Measurements from ENCODE around the gene TMPRSS4.

The TMPRSS4 gene

GRCh38 chr11:118139578-118139977, 62.7 kb downstream of the TMPRSS4 start:
- H2AFZ ChIP-seq (ENCODE audit: low read length) = no peak overlapping the region
- no peak overlapping the region for H3K27ac ChIP-seq (ENCODE audit: low read length)
- H3K79me2 ChIP-seq (ENCODE audit: low read length) = no peaks in the 10 kb centered on the region
- no peak for DNase-seq
- TF ChIP-seq EZH2phosphoT487 (IDR thresholded peaks at IDR 0.05; ENCODE audit: low read length) = no peak
- TF ChIP-seq, protein P1, sequence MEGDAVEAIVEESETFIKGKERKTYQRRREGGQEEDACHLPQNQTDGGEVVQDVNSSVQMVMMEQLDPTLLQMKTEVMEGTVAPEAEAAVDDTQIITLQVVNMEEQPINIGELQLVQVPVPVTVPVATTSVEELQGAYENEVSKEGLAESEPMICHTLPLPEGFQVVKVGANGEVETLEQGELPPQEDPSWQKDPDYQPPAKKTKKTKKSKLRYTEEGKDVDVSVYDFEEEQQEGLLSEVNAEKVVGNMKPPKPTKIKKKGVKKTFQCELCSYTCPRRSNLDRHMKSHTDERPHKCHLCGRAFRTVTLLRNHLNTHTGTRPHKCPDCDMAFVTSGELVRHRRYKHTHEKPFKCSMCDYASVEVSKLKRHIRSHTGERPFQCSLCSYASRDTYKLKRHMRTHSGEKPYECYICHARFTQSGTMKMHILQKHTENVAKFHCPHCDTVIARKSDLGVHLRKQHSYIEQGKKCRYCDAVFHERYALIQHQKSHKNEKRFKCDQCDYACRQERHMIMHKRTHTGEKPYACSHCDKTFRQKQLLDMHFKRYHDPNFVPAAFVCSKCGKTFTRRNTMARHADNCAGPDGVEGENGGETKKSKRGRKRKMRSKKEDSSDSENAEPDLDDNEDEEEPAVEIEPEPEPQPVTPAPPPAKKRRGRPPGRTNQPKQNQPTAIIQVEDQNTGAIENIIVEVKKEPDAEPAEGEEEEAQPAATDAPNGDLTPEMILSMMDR (IDR thresholded peaks at IDR 0.05; ENCODE audit: low read length) = no peak
- TF ChIP-seq EZH2 (optimal IDR thresholded peaks at IDR 0.05; ENCODE audit: low read depth, low read length) = no peak
- no peak overlapping the region for H3K4me2 ChIP-seq (ENCODE audit: low read depth, low read length)
- H3K9me3 ChIP-seq (replicated peaks; ENCODE audit: insufficient read depth, low read length) = no peaks in the 10 kb centered on the region
- H3K4me1 ChIP-seq (ENCODE audit: low read length) = no peaks in the 10 kb centered on the region
- no peaks in the 10 kb centered on the region for H4K20me1 ChIP-seq (ENCODE audit: insufficient read depth, low read length)
- H3K9me2 ChIP-seq (replicated peaks; ENCODE audit: insufficient read depth, low read length) = no peaks in the 10 kb centered on the region
- no peaks in the 10 kb centered on the region for H3F3A ChIP-seq (ENCODE audit: insufficient read depth, low read length)
- no peak overlapping the region for H3K9ac ChIP-seq (ENCODE audit: low read length)
- no peak overlapping the region for H3K4me3 ChIP-seq (ENCODE audit: low read length)
- H3K36me3 ChIP-seq (replicated peaks; ENCODE audit: insufficient read depth, low read length) = no peaks in the 10 kb centered on the region
- H3K27me3 ChIP-seq (replicated peaks; ENCODE audit: insufficient read depth, low read length) = peaks cover 72% of the 10 kb centered on the region

DNA sequence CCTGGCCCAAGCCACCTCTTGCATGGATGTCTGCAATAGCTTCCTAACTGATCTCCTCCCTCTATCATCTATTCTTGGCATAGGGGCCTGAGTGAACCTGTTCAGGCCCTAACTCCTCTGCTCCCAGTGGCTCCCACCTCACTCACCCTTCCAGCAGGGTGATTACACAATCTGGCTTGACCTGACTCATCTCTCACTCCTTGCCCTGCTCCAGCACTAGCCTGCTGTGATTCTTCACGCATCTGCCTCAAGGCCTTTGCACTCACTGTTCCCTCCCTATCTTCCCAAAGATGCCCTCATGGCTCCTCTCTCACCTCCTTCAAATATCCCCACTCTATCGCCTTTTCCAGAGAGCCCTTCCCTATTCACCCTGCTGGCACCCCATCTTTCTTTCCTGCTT, 65.2 kb downstream of the TMPRSS4 start:
- no peak overlapping the region for H3K4me2 ChIP-seq (ENCODE audit: low read depth, low read length)
- no peaks in the 10 kb centered on the region for H3F3A ChIP-seq (ENCODE audit: insufficient read depth, low read length)
- TF ChIP-seq EZH2 (optimal IDR thresholded peaks at IDR 0.05; ENCODE audit: low read depth, low read length) = no peak
- no peak for TF ChIP-seq EZH2phosphoT487 (IDR thresholded peaks at IDR 0.05; ENCODE audit: low read length)
- TF ChIP-seq, protein P1 (IDR thresholded peaks at IDR 0.05; ENCODE audit: low read length) = no peak
- no peak overlapping the region for H2AFZ ChIP-seq (ENCODE audit: low read length)
- no peak overlapping the region for H3K27ac ChIP-seq (ENCODE audit: low read length)
- no peak for DNase-seq
- H4K20me1 ChIP-seq (ENCODE audit: insufficient read depth, low read length) = no peaks in the 10 kb centered on the region
- no peaks in the 10 kb centered on the region for H3K79me2 ChIP-seq (ENCODE audit: low read length)
- no peaks in the 10 kb centered on the region for H3K4me1 ChIP-seq (ENCODE audit: low read length)
- H3K4me3 ChIP-seq (ENCODE audit: low read length) = no peak overlapping the region
- H3K27me3 ChIP-seq (replicated peaks; ENCODE audit: insufficient read depth, low read length) = peaks cover 77% of the 10 kb centered on the region
- no peaks in the 10 kb centered on the region for H3K9me2 ChIP-seq (replicated peaks; ENCODE audit: insufficient read depth, low read length)
- no peaks in the 10 kb centered on the region for H3K9me3 ChIP-seq (replicated peaks; ENCODE audit: insufficient read depth, low read length)
- no peaks in the 10 kb centered on the region for H3K36me3 ChIP-seq (replicated peaks; ENCODE audit: insufficient read depth, low read length)
- H3K9ac ChIP-seq (ENCODE audit: low read length) = no peak overlapping the region

- H4K20me1 ChIP-seq (ENCODE audit: insufficient read depth, low read length) = no peaks in the 10 kb centered on the region
- H3K36me3 ChIP-seq (replicated peaks; ENCODE audit: insufficient read depth, low read length) = no peaks in the 10 kb centered on the region
- H3K4me1 ChIP-seq (ENCODE audit: low read length) = no peaks in the 10 kb centered on the region
- TF ChIP-seq EZH2phosphoT487 (IDR thresholded peaks at IDR 0.05; ENCODE audit: low read length) (no peak), EZH2 (optimal IDR thresholded peaks at IDR 0.05; ENCODE audit: low read depth, low read length) (no peak)
- TF ChIP-seq, protein P1 (IDR thresholded peaks at IDR 0.05; ENCODE audit: low read length) = no peak
- H3K9me2 ChIP-seq (replicated peaks; ENCODE audit: insufficient read depth, low read length) = no peaks in the 10 kb centered on the region
- no peaks in the 10 kb centered on the region for H3K79me2 ChIP-seq (ENCODE audit: low read length)
- DNase-seq = peak; percentile 21
- no peak overlapping the region for H3K27ac ChIP-seq (ENCODE audit: low read length)
- no peaks in the 10 kb centered on the region for H3K9me3 ChIP-seq (replicated peaks; ENCODE audit: insufficient read depth, low read length)
- H3F3A ChIP-seq (ENCODE audit: insufficient read depth, low read length) = no peaks in the 10 kb centered on the region
- H2AFZ ChIP-seq (ENCODE audit: low read length) = peak overlapping the region; percentile 43
- no peak overlapping the region for H3K9ac ChIP-seq (ENCODE audit: low read length)
- H3K4me2 ChIP-seq (ENCODE audit: low read depth, low read length) = peak overlapping the region; percentile 47; the same call in 1 of the 2 replicates
- peaks cover 74% of the 10 kb centered on the region for H3K27me3 ChIP-seq (replicated peaks; ENCODE audit: insufficient read depth, low read length)
- peak overlapping the region; percentile 24; the same call in 1 of the 2 replicates for H3K4me3 ChIP-seq (ENCODE audit: low read length)
Measured at GRCh38 chr11:118142809-118143208, 65.9 kb downstream of the TMPRSS4 start.
